Hematopoietic multipotent progenitor cell treated with erythropoietin and hydrocortisone succinate and interleukin-3 and kit ligand, for 17 days (in vitro differentiated cells): ENCODE results near the gene PLK1.
A peak's percentile ranks its signal among the peaks of the same experiment; 100 is the strongest.
"Not testable (repeated sequence)": the region's sequence is repeated elsewhere in the genome, so short reads cannot be mapped to it uniquely, and the experiment has no call there.

Experiments used
- DNase-seq: peaks from one replicate; pipeline ENCODE4 v3.0.0-alpha.2; 2015; ENCODE audit warnings: low spot score

The PLK1 gene

GRCh38 chr16:23678430-23679273 is at the start of gene PLK1:
Gene PLK1, plus strand, starts transcription at chr16:23678889. Its CDS starts 44 bp downstream, at chr16:23678933.
- DNase-seq = peak; percentile 77

- no peak for DNase-seq
These were observed 49.2 kb upstream of the PLK1 start for GRCh38 chr16:23629516-23629915.

- not testable (repeated sequence) for DNase-seq
These were observed 46.8 kb upstream of the PLK1 start for GRCh38 chr16:23631874-23632273.

- DNase-seq = no peak
These were observed 44.1 kb upstream of the PLK1 start for GRCh38 chr16:23634461-23635036.

GRCh38 chr16:23635958-23636357 is 42.7 kb upstream of the PLK1 start:
- DNase-seq = no peak

GRCh38 chr16:23640615-23640930 is 38.1 kb upstream of the PLK1 start:
- no peak for DNase-seq

GRCh38 chr16:23640931-23641765 is 37.5 kb upstream of the PLK1 start, which contains the start of the genes DCTN5 and PALB2:
Gene DCTN5, plus strand, starts transcription at chr16:23641466. Its CDS starts 77 bp downstream, at chr16:23641543.
Gene PALB2, minus strand, starts transcription at chr16:23641310. Its CDS starts 153 bp downstream, at chr16:23641157.
- peak; percentile 88 for DNase-seq

GRCh38 chr16:23642246-23642774 is 36.4 kb upstream of the PLK1 start:
- DNase-seq = no peak

GRCh38 chr16:23650674-23651416 is 27.8 kb upstream of the PLK1 start:
- no peak for DNase-seq

- no peak for DNase-seq
These were observed 26.7 kb upstream of the PLK1 start for GRCh38 chr16:23651943-23652468.

- DNase-seq = no peak
These were observed 14.8 kb upstream of the PLK1 start for GRCh38 chr16:23663918-23664317.

- DNase-seq = no peak
These were observed 11.9 kb upstream of the PLK1 start for GRCh38 chr16:23666571-23667354.

GRCh38 chr16:23667355-23667659 is 11.4 kb upstream of the PLK1 start:
- no peak for DNase-seq

GRCh38 chr16:23668225-23668624 is 10.5 kb upstream of the PLK1 start:
- no peak for DNase-seq

- no peak for DNase-seq
These were observed 9.8 kb upstream of the PLK1 start for GRCh38 chr16:23668873-23669272.

- no peak for DNase-seq
These were observed 8.4 kb upstream of the PLK1 start for GRCh38 chr16:23670137-23670776.

- no peak for DNase-seq
These were observed 4.6 kb upstream of the PLK1 start for GRCh38 chr16:23673971-23674614.

GRCh38 chr16:23676924-23677480 is 1.7 kb upstream of the PLK1 start:
- DNase-seq = no peak

- peak; percentile 13 for DNase-seq
These were observed 741 bp downstream of the PLK1 start for GRCh38 chr16:23679274-23679985.
